NOMO-1 treated with dmso at 0.1 percent for 144 hours (cell line): Measurements from ENCODE around the gene MIPEP.

ENCODE experiments used
- DNase-seq: peaks from one replicate; lab custom pipeline; 2025; ENCODE audit not compliant: unreplicated experiment; lab: John Stamatoyannopoulos, UW

MIPEP gene

DNA sequence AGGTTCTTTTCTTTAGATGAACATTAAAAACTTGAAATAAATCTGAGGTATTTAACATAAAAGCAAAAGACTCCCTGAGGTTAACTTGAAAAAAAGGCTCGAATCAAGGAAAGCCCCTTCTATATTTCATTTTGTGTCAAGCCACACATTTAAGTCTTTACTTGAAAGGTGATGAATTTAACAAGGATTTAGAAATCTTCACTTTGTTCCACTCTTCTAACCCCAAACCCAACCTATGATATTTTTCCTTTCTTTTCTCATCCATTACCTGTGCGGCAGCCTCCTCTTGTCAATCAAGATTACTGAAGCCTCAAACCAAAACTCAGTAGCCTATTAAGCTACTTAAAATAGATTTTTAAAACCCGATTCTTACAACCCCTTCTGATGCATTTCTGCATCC, 33.8 kb downstream of the MIPEP start:
- DNase-seq = no peak

- DNase-seq = no peak
Observed at GRCh38 chr13:23852351-23852750, 36.8 kb downstream of the MIPEP start.

- DNase-seq = no peak
Observed at GRCh38 chr13:23851106-23851505, 38.1 kb downstream of the MIPEP start.

DNA sequence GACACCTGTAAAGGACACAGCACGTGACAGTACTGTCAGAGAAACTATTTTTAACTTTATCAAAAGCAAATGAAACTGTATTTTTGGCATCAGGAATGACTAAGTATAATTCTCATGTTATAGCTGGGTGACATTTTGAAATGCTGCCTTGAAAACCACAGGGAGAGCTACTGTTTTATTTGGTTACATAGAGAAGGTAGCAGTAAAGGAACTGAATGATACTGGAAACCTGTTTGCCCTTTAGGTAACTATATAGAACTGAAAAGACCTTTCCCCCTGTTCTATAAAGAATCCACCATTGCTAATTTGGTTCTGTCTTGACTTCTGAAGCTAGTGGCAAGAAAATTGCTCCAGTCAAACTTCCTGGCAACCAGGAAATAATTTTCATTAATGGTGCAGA, 39.1 kb downstream of the MIPEP start:
- no peak for DNase-seq

- no peak for DNase-seq
Observed at GRCh38 chr13:23849670-23850069, 39.5 kb downstream of the MIPEP start.

- DNase-seq = no peak
Observed at GRCh38 chr13:23848646-23849141, 40.5 kb downstream of the MIPEP start.

- DNase-seq = no peak
Observed at GRCh38 chr13:23848019-23848418, 41.2 kb downstream of the MIPEP start.

GRCh38 chr13:23847497-23847896, 41.7 kb downstream of the MIPEP start:
- no peak for DNase-seq

DNA sequence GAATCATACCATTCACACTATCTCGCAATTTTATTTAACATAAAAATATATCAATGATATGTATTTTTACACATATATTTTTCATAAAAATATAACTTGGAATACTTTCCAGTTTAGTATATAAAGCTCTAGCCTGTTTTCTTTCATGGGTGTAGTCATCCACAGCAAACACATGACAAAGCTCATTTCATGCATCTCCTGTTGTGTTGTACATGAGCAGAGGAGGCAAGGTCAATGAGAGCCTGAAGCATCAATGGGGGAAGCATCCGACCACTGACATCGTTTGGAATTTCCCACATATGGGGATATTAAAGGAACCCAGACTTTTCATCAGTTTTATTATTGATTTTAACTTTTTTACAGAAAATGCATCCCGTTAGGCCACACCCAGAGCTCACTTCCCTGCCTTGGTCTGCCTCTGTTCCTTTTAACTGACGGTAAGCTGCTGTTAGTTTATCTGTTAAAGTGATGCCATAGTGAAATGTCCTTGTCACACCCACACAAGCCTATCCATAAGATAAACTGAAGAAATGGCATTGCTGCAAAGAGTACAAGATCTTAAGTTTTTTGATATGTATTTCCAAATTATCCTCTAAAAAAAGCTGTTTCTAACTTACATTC, 44.0 kb downstream of the MIPEP start:
- no peak for DNase-seq

- no peak for DNase-seq
Observed at GRCh38 chr13:23844132-23844531, 45.1 kb downstream of the MIPEP start.

GRCh38 chr13:23843436-23843835, 45.8 kb downstream of the MIPEP start:
- no peak for DNase-seq

GRCh38 chr13:23842406-23842805, 46.8 kb downstream of the MIPEP start:
- DNase-seq = no peak

GRCh38 chr13:23833733-23834611, 55.2 kb downstream of the MIPEP start:
- no peak for DNase-seq

GRCh38 chr13:23828866-23829265, 60.3 kb downstream of the MIPEP start:
- DNase-seq = no peak

GRCh38 chr13:23828086-23828485, 61.1 kb downstream of the MIPEP start:
- DNase-seq = no peak

DNA sequence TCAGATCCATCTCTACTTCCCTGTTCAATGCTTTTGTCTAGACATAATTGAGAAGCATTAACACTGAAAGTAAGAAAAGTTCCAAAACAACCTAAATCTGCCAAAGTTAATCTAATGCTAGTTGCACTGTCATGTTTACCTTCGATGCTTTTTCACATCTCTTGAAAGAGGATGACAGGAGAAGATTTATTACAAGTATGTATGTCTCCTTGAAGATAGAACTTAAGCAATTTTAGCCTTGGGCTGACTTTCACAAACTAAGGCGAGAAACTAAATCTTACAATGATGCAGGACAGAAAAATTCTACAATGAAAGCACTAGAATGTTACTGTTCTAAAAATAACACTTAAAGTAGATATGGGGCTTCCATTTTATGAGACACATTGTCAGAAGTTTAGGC, 64.0 kb downstream of the MIPEP start:
- DNase-seq = no peak

DNA sequence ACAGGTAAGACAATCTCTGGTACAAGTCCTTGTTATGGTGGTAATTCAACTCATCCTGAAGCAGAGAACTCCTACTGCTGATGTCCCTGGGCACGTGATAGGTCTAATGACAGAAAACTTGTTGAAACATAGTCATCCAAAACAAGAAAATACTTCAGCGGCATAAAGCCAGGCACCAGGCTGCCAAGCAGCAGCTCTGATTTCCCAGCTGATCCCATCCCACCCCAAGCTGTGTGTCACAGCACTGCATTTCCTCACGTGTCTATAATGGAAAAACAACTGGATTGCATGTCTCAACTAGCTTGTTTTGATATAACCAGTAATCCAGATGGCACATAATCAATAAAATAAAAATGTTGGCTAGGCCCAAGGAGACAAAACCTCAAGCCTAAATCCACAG, 64.8 kb downstream of the MIPEP start:
- DNase-seq = no peak

- no peak for DNase-seq
Observed at GRCh38 chr13:23822252-23822824, 66.9 kb downstream of the MIPEP start.

DNA sequence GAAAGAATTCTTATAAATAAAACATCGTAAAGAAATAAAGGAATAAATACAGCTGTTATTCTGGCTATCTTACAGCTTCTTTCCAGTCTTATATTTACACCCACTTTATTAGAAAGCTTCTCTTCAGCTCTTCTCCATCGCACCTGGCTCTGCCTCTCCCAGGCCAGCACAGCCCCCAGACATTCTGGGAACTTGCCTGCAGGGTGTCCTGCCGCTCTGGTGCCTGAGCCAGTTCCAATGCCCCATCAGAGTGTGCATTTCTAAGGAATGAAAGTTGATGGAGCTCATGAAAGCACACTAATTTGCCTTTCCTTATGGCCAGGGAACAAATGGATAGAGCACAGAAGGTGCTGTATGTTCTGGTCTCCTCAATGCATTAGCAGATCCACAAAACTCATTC, 68.7 kb downstream of the MIPEP start:
- DNase-seq = no peak

DNA sequence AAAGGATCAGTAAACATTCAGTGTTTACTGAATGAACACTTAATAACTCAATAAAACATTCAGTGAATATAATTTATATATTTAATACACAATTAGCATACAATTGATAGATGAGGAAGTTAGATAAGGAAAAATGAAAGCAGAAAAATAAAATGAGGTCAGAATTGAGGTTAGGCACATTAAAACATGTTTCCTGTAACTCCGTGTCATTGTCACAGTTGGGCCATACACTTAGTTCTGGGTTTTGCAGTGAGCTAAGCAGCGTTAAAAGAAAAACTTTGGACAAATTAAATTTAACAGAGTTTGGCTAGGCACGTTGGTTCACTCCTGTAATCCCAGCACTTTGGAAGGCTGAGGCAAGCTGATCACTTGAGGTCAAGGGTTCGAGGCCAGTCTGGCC, 71.4 kb downstream of the MIPEP start:
- peak; percentile 12 for DNase-seq

- DNase-seq = no peak
Observed at GRCh38 chr13:23817136-23817535, 72.1 kb downstream of the MIPEP start.

DNA sequence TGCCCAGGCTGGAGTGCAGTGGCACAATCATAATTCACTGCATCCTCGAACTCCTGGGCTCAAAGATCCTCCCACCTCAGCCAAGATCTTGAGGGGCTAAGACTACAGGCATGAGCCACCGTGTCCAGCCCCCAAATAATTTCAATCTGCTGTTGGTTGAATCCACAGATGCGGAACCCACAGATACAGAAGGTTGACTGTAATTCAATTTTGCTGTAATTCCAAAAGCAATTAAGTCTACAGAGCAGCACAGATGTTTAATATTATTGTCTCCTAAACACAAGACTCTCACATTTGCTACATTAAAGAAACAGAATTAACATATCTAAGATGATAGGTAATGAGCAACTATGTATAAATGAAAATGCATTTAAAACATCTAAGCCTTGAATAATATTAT, 75.6 kb downstream of the MIPEP start:
- DNase-seq = no peak
